K562 (cell line): ENCODE results near the gene ZNF264. TPM values are rescaled to one million over a fixed set of nuclear protein-coding genes. Genes with fewer than 3 reads are reported as not detected.

ENCODE experiments used
- CTCFL ChIP-seq: IDR thresholded peaks from 2 replicates; pipeline ENCODE4 v1.6.1; 2011; ENCODE audit warnings: borderline replicate concordance, low read depth, mild to moderate bottlenecking, moderate library complexity, low read length; ENCODE audit not compliant: insufficient read depth, poor library complexity, severe bottlenecking
- ETS2 ChIP-seq: IDR thresholded peaks from 2 replicates; pipeline ENCODE4 v1.6.1; 2016; ENCODE audit warnings: borderline replicate concordance, missing genetic modification characterization, mild to moderate bottlenecking, moderate library complexity, missing compliant biosample characterization; ENCODE audit not compliant: poor library complexity, severe bottlenecking
- HEY1 ChIP-seq: fragments of 250-450 bp; sonication (Bioruptor Pico); IDR thresholded peaks from 2 replicates; pipeline ENCODE4 v1.5.0; 2020; ENCODE audit warnings: mild to moderate bottlenecking, moderate library complexity, borderline replicate concordance
- HLTF ChIP-seq: fragments of 450-650 bp; IDR thresholded peaks from 2 replicates; pipeline ENCODE4 v1.6.1; 2016
- MLLT1 ChIP-seq, 2 experiments: fragments of 450-650 bp; IDR thresholded peaks; 2 replicates each; pipeline ENCODE4 v1.6.1; 2016
- REST ChIP-seq, 2 experiments: fragments of 450-650 bp; formaldehyde crosslinking in 1 of 2; IDR thresholded peaks; 2 replicates each; pipeline versions ENCODE4 v1.4.0 to v1.6.1; 2014 to 2020; ENCODE audit warnings: mild to moderate bottlenecking in 2 of 2, borderline replicate concordance in 1 of 2, low read depth in 1 of 2
- TEAD4 ChIP-seq, 2 experiments: sonication (generic) in 1 of 2; formaldehyde crosslinking in 1 of 2; IDR thresholded peaks; 2 replicates each; pipeline versions ENCODE4 v1.6.1 to v1.8.0; 2012 to 2022; ENCODE audit warnings: borderline replicate concordance in 1 of 2, inconsistent platforms in 1 of 2, low read length in 1 of 2, mild to moderate bottlenecking in 1 of 2, missing genetic modification reagents in 1 of 2
- U2AF2 ChIP-seq: fragments of 200-400 bp; formaldehyde crosslinking; optimal IDR thresholded peaks from 2 replicates; pipeline ENCODE3; 2017; ENCODE audit warnings: low read depth, mild to moderate bottlenecking, low read length
- ZC3H8 ChIP-seq: fragments of 450-650 bp; IDR thresholded peaks from 2 replicates; pipeline ENCODE4 v1.6.1; 2017
- ZNF184 ChIP-seq: sonication (generic); formaldehyde crosslinking; IDR thresholded peaks from 2 replicates; pipeline ENCODE4 v1.5.0; 2020; ENCODE audit warnings: missing genetic modification reagents
- ZNF263 ChIP-seq: sonication (generic); formaldehyde crosslinking; IDR thresholded peaks from 2 replicates; pipeline ENCODE4 v1.8.0; 2022; ENCODE audit warnings: mild to moderate bottlenecking, missing genetic modification reagents, borderline replicate concordance
- ZNF639 ChIP-seq, 2 experiments: fragments of 200-800 bp in 1 of 2; sonication (Bioruptor generic) in 1 of 2; sonication (generic) in 1 of 2; formaldehyde crosslinking in 1 of 2; IDR thresholded peaks in 1 of 2; conservative IDR thresholded peaks in 1 of 2; 2 replicates each; pipeline versions ENCODE4 v1.5.0 to v1.6.1; 2016 to 2020; ENCODE audit warnings: missing compliant biosample characterization in 1 of 2, missing genetic modification characterization in 1 of 2, missing genetic modification reagents in 1 of 2
- polyA plus RNA-seq, 8 experiments: library from polyadenylated mRNA; depleted of rRNA in 4 of 8; stranded (reverse) in 5 of 8; unstranded in 3 of 8; fragments of >200 nt; fragmentation: Nextera tagmentation in 2 of 8; fragmentation: Illumina TruSeq in 1 of 8; extraction: Ambion mirVana in 2 of 8; extraction: Trizol in 1 of 8; gene quantifications; 2 replicates each; pipeline versions ENCODE4 v1.2.1 to v1.2.3, GENCODE V29; 2011 to 2014; ENCODE audit warnings: inconsistent platforms in 1 of 8, missing spikeins in 1 of 8
- total RNA-seq, 7 experiments: library from RNA; depleted of rRNA in 6 of 7; stranded (reverse); fragments of >200 nt in 6 of 7; fragmentation: Illumina TruSeq in 2 of 7; extraction: Trizol in 2 of 7; gene quantifications; 2 replicates each; pipeline versions ENCODE4 v1.2.1 to v1.2.3, GENCODE V29; 2011 to 2021; ENCODE audit warnings: low replicate concordance in 1 of 7

Gene ZNF264
- total and polyA plus RNA-seq, 9 of the 15 experiments (the other 6 are each of a cell fraction or from before 2014, with no cell fraction given), result 0.08 to 7.9 (median 1.3) TPM

- no peak for TF ChIP-seq REST (IDR thresholded peaks at IDR 0.05; ENCODE audit: borderline replicate concordance)
- no peak for TF ChIP-seq REST (CRISPR knock-in tag; IDR thresholded peaks at IDR 0.05; ENCODE audit: low read depth)
- TF ChIP-seq ETS2, result no peak
- TF ChIP-seq ZNF263 (CRISPR knock-in tag), result no peak
- TF ChIP-seq U2AF2, result no peak
- TF ChIP-seq MLLT1 (IDR thresholded peaks at IDR 0.05), result peak in 1 of 2 experiments; percentile 82; a peak in 2 of 4 replicates
- no peak for TF ChIP-seq HLTF
- no peak for TF ChIP-seq TEAD4 (IDR thresholded peaks at IDR 0.05; ENCODE audit: low read length)
- no peak for TF ChIP-seq TEAD4 (CRISPR knock-in tag; IDR thresholded peaks at IDR 0.05; ENCODE audit: borderline replicate concordance)
- no peak for TF ChIP-seq ZC3H8
- peak in 1 of 2 experiments; percentile 98; a peak in 2 of 4 replicates for TF ChIP-seq ZNF639 (CRISPR knock-in tag; conservative IDR thresholded peaks at IDR 0.05 in 1 of 2, IDR thresholded peaks at IDR 0.05 in 1 of 2)
- TF ChIP-seq CTCFL, result no peak
- no peak for TF ChIP-seq HEY1 (CRISPR knock-in tag)
- no peak for TF ChIP-seq ZNF184 (CRISPR knock-in tag)
Observed at GRCh38 chr19:57240311-57241090, 49.2 kb downstream of the ZNF264 start, which contains the start of gene ZNF805 (continued).
